Endothelial cell of umbilical vein (primary cell): ENCODE measurements around the gene ITPKA. TPM values are rescaled to one million over a fixed set of nuclear protein-coding genes. Genes with fewer than 3 reads are reported as not detected.

Experiments used
- BruUV-seq: library from RNA; stranded (reverse); fragments of 400-500 nt; replicated peaks from 2 replicates; lab custom pipeline; 2021; lab: Mats Ljungman, UMichigan
- CTCF ChIA-PET: fragments of 300-600, 350-600 bp; sonication (Branson Sonifier 250); formaldehyde crosslinking; loops from one replicate; lab custom pipeline; 2021; ENCODE audit warnings: antibody characterized with exemption, inconsistent platforms; lab: Charles Lee
- POLR2A ChIA-PET: fragments of 300-600, 350-600 bp; sonication (Branson Sonifier 250); formaldehyde crosslinking; loops from one replicate; lab custom pipeline; 2021; ENCODE audit warnings: antibody characterized with exemption, inconsistent platforms; lab: Charles Lee
- DNase-seq: peaks from one replicate; pipeline ENCODE4 v3.0.0-alpha.2; 2011; ENCODE audit warnings: low read depth, low spot score
- FAIRE-seq: peaks from 2 replicates; lab custom pipeline; 2011; peaks lifted over from hg19 to GRCh38; lab: Jason Lieb, UNC
- H2AFZ ChIP-seq: 2 replicates; pipeline ENCODE4 v1.6.0; 2012; ENCODE audit warnings: low read depth, low read length, control low read depth, inconsistent platforms
- H3K27ac ChIP-seq: 2 replicates; pipeline ENCODE4 v1.5.1; 2011; ENCODE audit warnings: low read depth, mild to moderate bottlenecking, control low read depth, low read length, moderate library complexity; ENCODE audit not compliant: insufficient read depth
- H3K27me3 ChIP-seq, 2 experiments: 2 replicates each; pipeline versions ENCODE4 v1.6.0 to v1.6.1; 2011; ENCODE audit warnings: low read length in 2 of 2, mixed read lengths in 1 of 2; ENCODE audit not compliant: control insufficient read depth in 2 of 2, insufficient read depth in 2 of 2
- H3K36me3 ChIP-seq, 2 experiments: 2 replicates in 1 of 2; 3 replicates in 1 of 2; pipeline ENCODE4 v1.5.1; 2011; ENCODE audit warnings: low read length in 2 of 2, mild to moderate bottlenecking in 1 of 2, moderate library complexity in 1 of 2; ENCODE audit not compliant: control insufficient read depth in 2 of 2, insufficient read depth in 2 of 2; ENCODE audit errors: extremely low read depth in 1 of 2
- H3K4me1 ChIP-seq: 3 replicates; pipeline ENCODE4 v1.5.1; 2011; ENCODE audit warnings: mild to moderate bottlenecking, low read length; ENCODE audit not compliant: control insufficient read depth, insufficient read depth; ENCODE audit errors: extremely low read depth
- H3K4me2 ChIP-seq: 2 replicates; pipeline ENCODE4 v1.6.1; 2011; ENCODE audit warnings: low read length, control low read depth, mixed read lengths; ENCODE audit not compliant: insufficient read depth
- H3K4me3 ChIP-seq, 3 experiments: fragments of 200-600 bp in 1 of 3; sonication (generic), shearing (Covaris generic) in 1 of 3; replicated peaks in 1 of 3; 2 replicates each; pipeline ENCODE4 v1.5.1; 2011 to 2016; ENCODE audit warnings: control low read depth in 3 of 3, low read length in 3 of 3, mild to moderate bottlenecking in 2 of 3, inconsistent platforms in 1 of 3, low read depth in 1 of 3, moderate library complexity in 1 of 3; ENCODE audit not compliant: insufficient read depth in 1 of 3
- H3K79me2 ChIP-seq: 2 replicates; pipeline ENCODE4 v1.6.0; 2012; ENCODE audit warnings: low read length, inconsistent platforms; ENCODE audit not compliant: control insufficient read depth, insufficient read depth
- H3K9ac ChIP-seq: replicated peaks from 2 replicates; pipeline ENCODE3; 2011; ENCODE audit warnings: low read length, control low read depth; ENCODE audit not compliant: insufficient read depth; ENCODE audit errors: extremely low read depth
- H3K9me1 ChIP-seq: replicated peaks from 3 replicates; pipeline ENCODE4 v1.6.0; 2011; ENCODE audit warnings: mild to moderate bottlenecking, low read length; ENCODE audit not compliant: control insufficient read depth, insufficient read depth; ENCODE audit errors: extremely low read depth
- H3K9me3 ChIP-seq: replicated peaks from 2 replicates; pipeline ENCODE4 v1.5.1; 2012; ENCODE audit warnings: low read length, inconsistent platforms; ENCODE audit not compliant: control insufficient read depth, insufficient read depth
- H4K20me1 ChIP-seq: replicated peaks from 2 replicates; pipeline ENCODE3; 2011; ENCODE audit warnings: mild to moderate bottlenecking, low read length; ENCODE audit not compliant: control insufficient read depth, insufficient read depth; ENCODE audit errors: extremely low read depth
- CTCF ChIP-seq, 2 donors: IDR thresholded peaks; 1 replicate in 1 of 2; 2 replicates in 1 of 2; pipeline ENCODE4 v1.5.1; 2011; ENCODE audit warnings: low read length in 2 of 2, mild to moderate bottlenecking in 2 of 2, moderate library complexity in 2 of 2, control low read depth in 1 of 2, inconsistent platforms in 1 of 2, low read depth in 1 of 2; ENCODE audit not compliant: insufficient read depth in 1 of 2; ENCODE audit errors: extremely low read depth in 1 of 2
- EZH2 ChIP-seq: IDR thresholded peaks from 2 replicates; pipeline ENCODE4 v1.6.1; 2012; ENCODE audit warnings: borderline replicate concordance, low read depth, mild to moderate bottlenecking, moderate library complexity, low read length, inconsistent platforms; ENCODE audit not compliant: severe bottlenecking
- FOS ChIP-seq: IDR thresholded peaks from 2 replicates; pipeline ENCODE4 v1.6.1; 2011; ENCODE audit warnings: mild to moderate bottlenecking, low read length, moderate library complexity, borderline replicate concordance; ENCODE audit not compliant: insufficient read depth
- GATA2 ChIP-seq: IDR thresholded peaks from 2 replicates; pipeline ENCODE4 v1.7.0; 2011; ENCODE audit warnings: low read depth, mild to moderate bottlenecking, moderate library complexity, mixed read lengths, low read length; ENCODE audit not compliant: insufficient read length, insufficient read depth
- JUN ChIP-seq: IDR thresholded peaks from 2 replicates; pipeline ENCODE4 v1.6.1; 2011; ENCODE audit warnings: borderline replicate concordance, low read depth; ENCODE audit not compliant: insufficient read length, insufficient read depth
- MYC ChIP-seq: IDR thresholded peaks from one replicate; pipeline ENCODE4 v1.6.1; 2011; ENCODE audit warnings: mild to moderate bottlenecking, low read depth, low read length
- POLR2A ChIP-seq: IDR thresholded peaks from 2 replicates; pipeline ENCODE4 v1.6.1; 2012; ENCODE audit warnings: low read depth, mild to moderate bottlenecking, control low read depth, low read length
- POLR2AphosphoS5 ChIP-seq: IDR thresholded peaks from 2 replicates; pipeline ENCODE4 v1.6.1; 2012; ENCODE audit warnings: low read depth, mild to moderate bottlenecking, control low read depth, low read length, moderate library complexity; ENCODE audit not compliant: insufficient read depth
- dilution Hi-C: fragments of 300-500 bp; cut with MboI; formaldehyde crosslinking; loops from one replicate; pipeline ENCODE4 v1.15.0; 2019; ENCODE audit warnings: low sequenced_read_pairs; ENCODE audit not compliant: extremely low pct_ligation_motif_present
- intact Hi-C: fragments of 100-400 bp; cut with micrococcal nuclease; formaldehyde crosslinking; loops from one replicate; pipeline ENCODE4 v1.10.0; 2022
- polyA plus RNA-seq, 4 experiments: library from polyadenylated mRNA; depleted of rRNA in 3 of 4; stranded (reverse) in 3 of 4; unstranded in 1 of 4; fragments of >200 nt; gene quantifications; 2 replicates each; pipeline versions ENCODE4 v1.2.1 to v1.2.3, GENCODE V29; 2011 to 2012; ENCODE audit warnings: missing spikeins in 1 of 4
- total RNA-seq: library from RNA; stranded (reverse); gene quantifications from 2 replicates; pipeline ENCODE4 v1.2.3, GENCODE V29; 2021
- TF ChIP-seq, protein P1 (sequence below): IDR thresholded peaks from 2 replicates; pipeline ENCODE4 v1.6.1; 2011; ENCODE audit not compliant: insufficient read depth, insufficient read length

ITPKA gene
- total and polyA plus RNA-seq, 2 donors (not counting 3 experiments of a cell fraction or from before 2014, with no cell fraction given): 0.14 to 0.66 TPM

- no peaks in the 10 kb centered on the region for H3K9me1 ChIP-seq
- H3K9me3 ChIP-seq: no peaks in the 10 kb centered on the region
- peak overlapping the region; percentile 43 for H3K27ac ChIP-seq
- intact Hi-C loops: no loop called here
- no peaks in the 10 kb centered on the region for H4K20me1 ChIP-seq
- ChIA-PET POLR2A (interaction anchor here (0.6 to 0.7 kb wide), 3 partner anchors 8 to 288 kb away, joined by 3 to 5 read pairs (median 4); no protein-coding TSS in a partner anchor), CTCF (interaction anchor here (1.7 kb wide), 1 partner anchor 25 kb away, joined by 6 read pairs; no protein-coding TSS in a partner anchor)
- TF ChIP-seq JUN: peak; percentile 96
- TF ChIP-seq, protein P1, sequence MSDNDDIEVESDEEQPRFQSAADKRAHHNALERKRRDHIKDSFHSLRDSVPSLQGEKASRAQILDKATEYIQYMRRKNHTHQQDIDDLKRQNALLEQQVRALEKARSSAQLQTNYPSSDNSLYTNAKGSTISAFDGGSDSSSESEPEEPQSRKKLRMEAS: no peak
- peak; percentile 89 for TF ChIP-seq FOS
- TF ChIP-seq CTCF (IDR thresholded peaks at IDR 0.05; ENCODE audit: extremely low read depth in 1 of 2, insufficient read depth in 1 of 2, low read depth in 1 of 2, low read length in 2 of 2): no peak
- no peak for TF ChIP-seq POLR2A
- peak; percentile 65 for TF ChIP-seq POLR2AphosphoS5
- no peak for TF ChIP-seq GATA2
- TF ChIP-seq EZH2: no peak
- TF ChIP-seq MYC: no peak
- no peak overlapping the region for H3K4me2 ChIP-seq
- no peaks in the 10 kb centered on the region for H3K79me2 ChIP-seq
- H3K36me3 ChIP-seq: no peaks in the 10 kb centered on the region
- BruUV-seq: no TSS peak
- DNase-seq (peak; percentile 85), FAIRE-seq (peak; percentile 99)
- peaks cover 37% of the 10 kb centered on the region for H3K4me1 ChIP-seq
- H3K4me3 ChIP-seq: no peak overlapping the region
- no peak overlapping the region for H3K9ac ChIP-seq
- H3K27me3 ChIP-seq: peaks cover 9 to 14% of the 10 kb centered on the region in 2 experiments
- H2AFZ ChIP-seq: no peak overlapping the region
- dilution Hi-C loops: no loop called here
Measured at GRCh38 chr15:41490355-41490754, 3.3 kb upstream of the ITPKA start.
